ENCODE results near the gene CBL. TPM values are rescaled to one million over a fixed set of nuclear protein-coding genes. Genes with fewer than 3 reads are reported as not detected.

CBL gene
- total and polyA plus RNA-seq, 10 of the 15 experiments (the other 5 are each of a cell fraction or from before 2014, with no cell fraction given): 3.9 to 27.1 (median 9.5) TPM

DNA sequence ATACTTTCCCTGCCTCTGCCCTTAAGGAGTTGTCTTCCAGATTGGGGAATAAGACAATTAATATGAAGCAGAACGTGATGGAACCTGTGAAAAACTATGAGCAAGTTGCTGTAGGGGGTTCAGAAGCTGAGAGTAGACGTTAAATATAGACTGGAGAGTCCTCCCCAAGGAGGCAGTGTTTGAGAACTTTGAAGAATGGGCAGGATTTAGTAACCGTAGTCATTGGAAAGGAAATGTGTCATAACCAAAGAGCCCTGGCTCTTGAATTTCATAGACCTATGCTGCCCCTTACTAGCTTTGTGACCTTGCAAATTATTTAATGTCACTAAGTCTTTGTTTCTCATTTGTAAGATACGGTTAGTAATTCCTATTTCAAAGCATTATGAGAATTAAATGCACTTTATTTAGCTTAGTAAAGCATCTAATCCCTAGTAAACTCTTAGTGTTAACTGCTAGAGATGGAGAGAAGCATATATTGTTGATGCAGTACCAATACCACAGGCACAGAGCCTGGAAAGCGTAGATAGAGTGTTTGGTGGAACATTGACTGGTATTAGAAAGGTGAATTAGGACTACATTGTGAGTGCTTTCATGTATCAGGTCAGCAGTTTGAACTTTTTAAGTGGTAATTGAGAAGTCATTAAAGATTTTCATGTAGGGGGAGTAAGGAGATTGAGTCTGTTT, 56.7 kb downstream of the CBL start:
- no peak for FAIRE-seq
- RAD21 ChIA-PET (ENCODE audit: unreplicated experiment): interaction anchor here (0.6 to 6.9 kb wide), 10 partner anchors 11 to 71 kb away, joined by 3 to 44 read pairs (median 3); partner anchors contain the start of gene CBL
- Histone ChIP-seq H3K27ac (ENCODE audit: control insufficient read depth, insufficient read depth) (peak overlapping the region; percentile 83), H3K9ac (ENCODE audit: control insufficient read depth, insufficient read depth, low read length) (0 out of 2 replicates have a peak overlapping the region, but pooled peaks have one; percentile 32), H4K20me1 (ENCODE audit: control insufficient read depth, insufficient read depth) (no peaks in the 10 kb centered on the region), H2AFZ (ENCODE audit: control insufficient read depth, low read depth, low read length) (no peak overlapping the region), H3K4me3 (peak overlapping the region; percentile 52), H3K79me2 (ENCODE audit: control insufficient read depth, insufficient read depth, low read length) (peaks cover 91% of the 10 kb centered on the region), H3K36me3 (ENCODE audit: control insufficient read depth in 2 of 2, insufficient read depth in 2 of 2, low read length in 1 of 2) (0 out of 4 replicates have a peak, but pooled peaks cover 0 to 5% of the 10 kb centered on the region in 2 experiments), H3K4me2 (ENCODE audit: control insufficient read depth, insufficient read depth) (peak overlapping the region; percentile 86), H3K9me3 (replicated peaks; ENCODE audit: control insufficient read depth, insufficient read depth, low read length) (no peaks in the 10 kb centered on the region), H3K27me3 (replicated peaks in 1 of 2; ENCODE audit: control insufficient read depth in 2 of 2, insufficient read depth in 2 of 2, low read length in 1 of 2) (no peaks in the 10 kb centered on the region), H3K4me1 (ENCODE audit: control insufficient read depth, insufficient read depth, low read length) (peaks cover 47% of the 10 kb centered on the region)
- BruUV-seq (replicated peaks): TSS peak; percentile 36
- DNase-seq (ENCODE audit: low read depth, low spot score): peak; percentile 63
- POLR2A ChIA-PET: interaction anchor here (0.6 to 2.6 kb wide), 8 partner anchors 11 to 157 kb away, joined by 3 to 19 read pairs (median 3); partner anchors contain the start of gene CBL
- SMC1A ChIA-PET (ENCODE audit: uncharacterized antibody, unreplicated experiment): interaction anchor here (0.8 to 5.3 kb wide), 15 partner anchors 10 to 64 kb away, joined by 3 to 42 read pairs (median 4); partner anchors contain the start of gene CBL
- CTCF ChIA-PET: interaction anchor here (0.9 to 7.0 kb wide), 13 partner anchors 9 to 75 kb away, joined by 3 to 52 read pairs (median 9); partner anchors contain the start of gene CBL
- 12% methylated on average over 5 of the region's 5 CpGs for WGBS (ENCODE audit: insufficient coverage, insufficient replicate concordance, low lambda C conversion rate, missing lambda C conversion rate)
- ATAC-seq: peak; percentile 62
- in situ Hi-C loops (cut with MboI) (no loop called here), intact Hi-C loops (cut with micrococcal nuclease; ENCODE audit: unreplicated experiment) (no loop called here)
- 0 out of 2 replicates have a peak, but pooled peaks have one; percentile 23 for TF ChIP-seq IRF4 (IDR thresholded peaks at IDR 0.05; ENCODE audit: low read depth, low read length)
- 0 out of 2 replicates have a peak, but pooled peaks have one; percentile 54 for TF ChIP-seq FOXM1 (IDR thresholded peaks at IDR 0.05; ENCODE audit: low read depth, low read length)
- TF ChIP-seq NBN (IDR thresholded peaks at IDR 0.05): no peak
- TF ChIP-seq NFIC (IDR thresholded peaks at IDR 0.05; ENCODE audit: low read depth, low read length): peak; percentile 27; the same call in 1 of the 2 replicates
- TF ChIP-seq CREB1 (IDR thresholded peaks at IDR 0.05; ENCODE audit: low read depth): peak; percentile 36; the same call in 1 of the 2 replicates
- peak; percentile 61 for TF ChIP-seq JUNB (IDR thresholded peaks at IDR 0.05)
- no peak for TF ChIP-seq KLF5 (IDR thresholded peaks at IDR 0.05; ENCODE audit: partially characterized antibody)
- peak; percentile 34; the same call in 1 of the 2 replicates for TF ChIP-seq RUNX3 (IDR thresholded peaks at IDR 0.05; ENCODE audit: low read length)
- no peak for TF ChIP-seq KAT2A (conservative IDR thresholded peaks at IDR 0.05; ENCODE audit: control insufficient read depth, low read depth, low read length)
- 0 out of 2 replicates have a peak, but pooled peaks have one; percentile 10 for TF ChIP-seq SMAD5 (IDR thresholded peaks at IDR 0.05; ENCODE audit: low read depth)
- no peak for TF ChIP-seq EZH2 (IDR thresholded peaks at IDR 0.05; ENCODE audit: borderline replicate concordance, control insufficient read depth, low read depth, low read length)
- TF ChIP-seq EED (IDR thresholded peaks at IDR 0.05; ENCODE audit: low read depth): peak; percentile 53
- TF ChIP-seq, protein P1, sequence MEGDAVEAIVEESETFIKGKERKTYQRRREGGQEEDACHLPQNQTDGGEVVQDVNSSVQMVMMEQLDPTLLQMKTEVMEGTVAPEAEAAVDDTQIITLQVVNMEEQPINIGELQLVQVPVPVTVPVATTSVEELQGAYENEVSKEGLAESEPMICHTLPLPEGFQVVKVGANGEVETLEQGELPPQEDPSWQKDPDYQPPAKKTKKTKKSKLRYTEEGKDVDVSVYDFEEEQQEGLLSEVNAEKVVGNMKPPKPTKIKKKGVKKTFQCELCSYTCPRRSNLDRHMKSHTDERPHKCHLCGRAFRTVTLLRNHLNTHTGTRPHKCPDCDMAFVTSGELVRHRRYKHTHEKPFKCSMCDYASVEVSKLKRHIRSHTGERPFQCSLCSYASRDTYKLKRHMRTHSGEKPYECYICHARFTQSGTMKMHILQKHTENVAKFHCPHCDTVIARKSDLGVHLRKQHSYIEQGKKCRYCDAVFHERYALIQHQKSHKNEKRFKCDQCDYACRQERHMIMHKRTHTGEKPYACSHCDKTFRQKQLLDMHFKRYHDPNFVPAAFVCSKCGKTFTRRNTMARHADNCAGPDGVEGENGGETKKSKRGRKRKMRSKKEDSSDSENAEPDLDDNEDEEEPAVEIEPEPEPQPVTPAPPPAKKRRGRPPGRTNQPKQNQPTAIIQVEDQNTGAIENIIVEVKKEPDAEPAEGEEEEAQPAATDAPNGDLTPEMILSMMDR (IDR thresholded peaks at IDR 0.05 in 2 of 3, conservative IDR thresholded peaks at IDR 0.05 in 1 of 3; ENCODE audit: control insufficient read depth in 2 of 3, extremely low read depth in 1 of 3, insufficient read depth in 1 of 3, low read depth in 3 of 3, low read length in 3 of 3): peak in 2 of 3 experiments; percentile 8 to 20; a peak in 1 of 6 replicates
- 0 out of 2 replicates have a peak, but pooled peaks have one; percentile 18 for TF ChIP-seq CREM (IDR thresholded peaks at IDR 0.05; ENCODE audit: low read depth)
- 0 out of 2 replicates have a peak, but pooled peaks have one; percentile 43 for TF ChIP-seq MEF2A (IDR thresholded peaks at IDR 0.05; ENCODE audit: insufficient read depth, low read depth, low read length)

All from GM12878 (cell line).